Upper lobe of left lung (tissue), 4 donors: Measurements from ENCODE around the gene GLCE.

Source experiments
- POLR2A ChIP-seq, 4 donors: fragments of 450-650 bp; IDR thresholded peaks; one replicate each; pipeline ENCODE4 v1.5.1; 2016 to 2017; ENCODE audit warnings: antibody characterized with exemption in 4 of 4, mild to moderate bottlenecking in 2 of 4
- TF ChIP-seq, protein P1 (sequence below), 6 experiments: fragments of 450-650 bp in 4 of 6; fragments of 200-600 bp in 2 of 6; sonication (generic) in 2 of 6; IDR thresholded peaks; one replicate each; pipeline ENCODE4 v1.5.1; 2016 to 2019; ENCODE audit warnings: antibody characterized with exemption in 6 of 6

DNA sequence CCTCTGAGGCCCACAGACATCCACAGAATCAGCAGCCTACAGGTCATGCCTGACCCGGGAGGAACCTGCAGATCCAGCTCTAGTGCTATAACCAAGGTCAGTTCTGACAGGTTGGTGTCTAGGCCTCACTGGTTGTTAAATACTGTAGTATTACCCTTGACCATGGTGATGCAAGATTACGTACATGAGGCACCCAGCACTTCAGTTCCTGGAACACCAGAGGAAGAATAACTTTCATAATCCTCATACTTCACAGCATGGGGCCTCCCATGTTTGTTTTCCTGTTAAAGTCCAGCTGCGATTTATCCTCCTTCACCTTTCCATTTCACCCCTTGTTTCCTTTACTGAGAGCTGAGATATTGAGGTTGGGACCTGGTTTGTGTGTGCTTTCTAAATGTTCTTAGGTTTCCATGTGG is 34.4 kb upstream of the GLCE start:
- TF ChIP-seq POLR2A (IDR thresholded peaks at IDR 0.05): no peak
- TF ChIP-seq, protein P1, sequence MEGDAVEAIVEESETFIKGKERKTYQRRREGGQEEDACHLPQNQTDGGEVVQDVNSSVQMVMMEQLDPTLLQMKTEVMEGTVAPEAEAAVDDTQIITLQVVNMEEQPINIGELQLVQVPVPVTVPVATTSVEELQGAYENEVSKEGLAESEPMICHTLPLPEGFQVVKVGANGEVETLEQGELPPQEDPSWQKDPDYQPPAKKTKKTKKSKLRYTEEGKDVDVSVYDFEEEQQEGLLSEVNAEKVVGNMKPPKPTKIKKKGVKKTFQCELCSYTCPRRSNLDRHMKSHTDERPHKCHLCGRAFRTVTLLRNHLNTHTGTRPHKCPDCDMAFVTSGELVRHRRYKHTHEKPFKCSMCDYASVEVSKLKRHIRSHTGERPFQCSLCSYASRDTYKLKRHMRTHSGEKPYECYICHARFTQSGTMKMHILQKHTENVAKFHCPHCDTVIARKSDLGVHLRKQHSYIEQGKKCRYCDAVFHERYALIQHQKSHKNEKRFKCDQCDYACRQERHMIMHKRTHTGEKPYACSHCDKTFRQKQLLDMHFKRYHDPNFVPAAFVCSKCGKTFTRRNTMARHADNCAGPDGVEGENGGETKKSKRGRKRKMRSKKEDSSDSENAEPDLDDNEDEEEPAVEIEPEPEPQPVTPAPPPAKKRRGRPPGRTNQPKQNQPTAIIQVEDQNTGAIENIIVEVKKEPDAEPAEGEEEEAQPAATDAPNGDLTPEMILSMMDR (IDR thresholded peaks at IDR 0.05): no peak
